ENCODE results near the gene TNK2.
"Not testable (repeated sequence)": the region's sequence is repeated elsewhere in the genome, so short reads cannot be mapped to it uniquely, and the experiment has no call there.

The TNK2 gene

GRCh38 chr3:195916291-195916690 is 7.9 kb upstream of the TNK2 start:
- DNase-seq, result no peak

GRCh38 chr3:195914648-195915473 is 6.5 kb upstream of the TNK2 start:
- peak; percentile 95 for DNase-seq

- not testable (repeated sequence) for DNase-seq
Measured at GRCh38 chr3:195914146-195914545, 5.8 kb upstream of the TNK2 start.

- DNase-seq, result no peak
Measured at GRCh38 chr3:195913382-195913781, 5.0 kb upstream of the TNK2 start.

- no peak for DNase-seq
Measured at GRCh38 chr3:195911946-195912270, 3.6 kb upstream of the TNK2 start.

GRCh38 chr3:195911041-195911945 is 2.9 kb upstream of the TNK2 start:
- DNase-seq, result no peak

GRCh38 chr3:195910499-195910845 is 2.1 kb upstream of the TNK2 start:
- DNase-seq, result no peak

GRCh38 chr3:195909644-195910498 is 1.5 kb upstream of the TNK2 start:
- DNase-seq, result peak; percentile 90

- DNase-seq, result no peak
Measured at GRCh38 chr3:195908694-195909581, 587 bp upstream of the TNK2 start.

GRCh38 chr3:195907684-195907933 is 742 bp downstream of the TNK2 start:
- peak; percentile 51 for DNase-seq

GRCh38 chr3:195906865-195907683 is 1.3 kb downstream of the TNK2 start:
- DNase-seq, result peak; percentile 63

GRCh38 chr3:195905970-195906864 is 2.1 kb downstream of the TNK2 start:
- no peak for DNase-seq

- DNase-seq, result no peak
Measured at GRCh38 chr3:195904368-195904767, 4.0 kb downstream of the TNK2 start.

GRCh38 chr3:195903950-195904290 is 4.4 kb downstream of the TNK2 start:
- DNase-seq, result no peak

- not testable (repeated sequence) for DNase-seq
Measured at GRCh38 chr3:195902634-195903033, 5.7 kb downstream of the TNK2 start.

GRCh38 chr3:195901836-195902585 is 6.3 kb downstream of the TNK2 start:
- not testable (repeated sequence) for DNase-seq

- peak; percentile 33 for DNase-seq
Measured at GRCh38 chr3:195900436-195901355, 7.7 kb downstream of the TNK2 start.

- DNase-seq, result no peak
Measured at GRCh38 chr3:195899701-195900435, 8.5 kb downstream of the TNK2 start.

All from activated gamma-delta T cell treated with Interleukin-2 at 50 U/mL for 16 hours (primary cell).